ENCODE data around the gene TRIM9.

Gene TRIM9

GRCh38 chr14:51084507-51084906 lies 10.4 kb downstream of the TRIM9 start:
- H3K4me1 ChIP-seq: no peaks in the 10 kb centered on the region
- H3K9ac ChIP-seq: no peak overlapping the region
- no peaks in the 10 kb centered on the region for H3K27me3 ChIP-seq
- no peaks in the 10 kb centered on the region for H3K36me3 ChIP-seq
- no peaks in the 10 kb centered on the region for H4K20me1 ChIP-seq
- H3K4me2 ChIP-seq: no peak overlapping the region
- no peak overlapping the region for H3K27ac ChIP-seq
- no peak overlapping the region for H3K4me3 ChIP-seq
- H3K9me3 ChIP-seq (replicated peaks in 1 of 11): no peaks in the 10 kb centered on the region
- no peak for TF ChIP-seq Cebpa-rat (IDR thresholded peaks at IDR 0.05)

- no peaks in the 10 kb centered on the region for H4K20me1 ChIP-seq
- no peaks in the 10 kb centered on the region for H3K27me3 ChIP-seq
- no peak overlapping the region for H3K9ac ChIP-seq
- no peak overlapping the region for H3K4me2 ChIP-seq
- no peak overlapping the region for H3K27ac ChIP-seq
- no peaks in the 10 kb centered on the region for H3K4me1 ChIP-seq
- no peak for TF ChIP-seq Cebpa-rat (IDR thresholded peaks at IDR 0.05)
- H3K4me3 ChIP-seq: no peak overlapping the region
- H3K36me3 ChIP-seq: no peaks in the 10 kb centered on the region
- H3K9me3 ChIP-seq (replicated peaks in 1 of 11): no peaks in the 10 kb centered on the region
Observed at GRCh38 chr14:51082349-51082748, 12.6 kb downstream of the TRIM9 start.

DNA sequence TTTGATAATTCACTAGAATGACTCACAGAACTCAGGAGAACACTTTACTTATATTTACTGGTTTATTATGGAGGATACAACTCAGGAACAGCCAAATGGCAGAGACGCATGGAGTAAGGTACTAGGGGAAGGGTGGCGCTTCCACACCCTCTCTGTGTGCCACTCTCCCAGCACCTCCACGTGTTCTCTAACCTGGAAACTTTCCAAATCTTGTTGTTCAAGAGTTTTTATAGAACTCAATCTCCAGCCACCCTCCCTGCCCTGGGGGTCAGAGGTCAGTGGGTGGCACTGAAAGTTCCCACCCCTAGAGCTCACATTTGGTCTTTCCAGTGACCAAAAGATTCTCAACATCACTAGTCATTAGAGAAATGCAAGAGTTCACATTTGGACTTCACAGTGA lies 13.2 kb downstream of the TRIM9 start:
- no peaks in the 10 kb centered on the region for H3K27me3 ChIP-seq
- no peak overlapping the region for H3K9ac ChIP-seq
- H3K4me3 ChIP-seq: no peak overlapping the region
- H3K27ac ChIP-seq: no peak overlapping the region
- H3K36me3 ChIP-seq: no peaks in the 10 kb centered on the region
- H3K4me2 ChIP-seq: no peak overlapping the region
- H3K4me1 ChIP-seq: no peaks in the 10 kb centered on the region
- no peak for TF ChIP-seq Cebpa-rat (IDR thresholded peaks at IDR 0.05)
- no peaks in the 10 kb centered on the region for H4K20me1 ChIP-seq
- H3K9me3 ChIP-seq (replicated peaks in 1 of 11): no peaks in the 10 kb centered on the region

DNA sequence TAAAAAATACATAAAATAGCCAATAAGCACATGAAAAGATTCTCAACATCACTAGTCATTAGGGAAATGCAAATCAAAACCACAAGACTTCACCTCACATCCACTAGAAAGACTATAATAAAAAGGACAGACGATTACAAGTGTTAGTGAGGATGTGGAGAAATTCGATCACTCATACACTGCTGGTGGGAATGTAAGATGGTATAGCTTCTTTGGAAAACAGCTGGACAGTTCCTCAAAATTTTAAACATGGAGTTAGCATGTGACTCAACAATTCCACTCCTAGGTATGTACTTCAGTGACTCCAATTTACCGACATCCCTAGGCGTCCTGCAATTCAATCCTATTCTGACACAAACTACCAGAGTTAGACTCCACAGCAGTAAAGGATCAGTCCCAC lies 13.7 kb downstream of the TRIM9 start:
- H3K4me3 ChIP-seq: no peak overlapping the region
- no peaks in the 10 kb centered on the region for H3K9me3 ChIP-seq (replicated peaks in 1 of 11)
- H3K27ac ChIP-seq: no peak overlapping the region
- H3K27me3 ChIP-seq: no peaks in the 10 kb centered on the region
- H3K4me1 ChIP-seq: no peaks in the 10 kb centered on the region
- no peak overlapping the region for H3K4me2 ChIP-seq
- TF ChIP-seq Cebpa-rat (IDR thresholded peaks at IDR 0.05): no peak
- no peaks in the 10 kb centered on the region for H3K36me3 ChIP-seq
- H3K9ac ChIP-seq: no peak overlapping the region
- no peaks in the 10 kb centered on the region for H4K20me1 ChIP-seq

DNA sequence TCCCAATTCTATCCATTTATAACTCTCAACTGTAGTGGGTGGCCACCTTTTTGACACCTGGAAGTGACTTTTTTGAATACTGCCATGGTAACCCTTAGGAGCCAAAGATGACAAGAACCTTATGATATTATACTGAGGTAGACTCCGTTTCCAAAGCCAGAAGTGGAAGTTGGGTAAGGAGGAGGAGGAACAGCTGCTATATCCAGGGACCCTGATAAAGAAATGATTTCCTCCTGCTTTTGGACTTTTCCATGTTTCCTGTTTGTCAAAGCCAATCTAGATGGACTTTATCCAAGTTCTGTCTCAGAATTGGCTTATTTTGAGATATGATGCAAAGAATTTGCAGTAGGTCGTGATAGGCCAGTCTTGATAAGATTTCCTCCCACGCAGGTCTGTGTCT lies 14.3 kb downstream of the TRIM9 start:
- Histone ChIP-seq H3K9ac (no peak overlapping the region), H3K9me3 (replicated peaks in 1 of 11) (no peaks in the 10 kb centered on the region), H3K27me3 (no peaks in the 10 kb centered on the region), H3K27ac (no peak overlapping the region), H3K4me1 (no peaks in the 10 kb centered on the region), H3K4me3 (no peak overlapping the region), H3K4me2 (no peak overlapping the region), H4K20me1 (no peaks in the 10 kb centered on the region), H3K36me3 (no peaks in the 10 kb centered on the region)
- TF ChIP-seq Cebpa-rat (IDR thresholded peaks at IDR 0.05): no peak

- Histone ChIP-seq H3K27ac (no peak overlapping the region), H3K9me3 (replicated peaks in 1 of 11) (no peaks in the 10 kb centered on the region), H3K9ac (no peak overlapping the region), H3K4me2 (no peak overlapping the region), H4K20me1 (no peaks in the 10 kb centered on the region), H3K27me3 (no peaks in the 10 kb centered on the region), H3K36me3 (no peaks in the 10 kb centered on the region), H3K4me1 (no peaks in the 10 kb centered on the region), H3K4me3 (no peak overlapping the region)
- no peak for TF ChIP-seq Cebpa-rat (IDR thresholded peaks at IDR 0.05)
Observed at GRCh38 chr14:51079489-51079888, 15.4 kb downstream of the TRIM9 start.

- H3K4me1 ChIP-seq: no peaks in the 10 kb centered on the region
- no peaks in the 10 kb centered on the region for H3K36me3 ChIP-seq
- H3K4me2 ChIP-seq: no peak overlapping the region
- no peaks in the 10 kb centered on the region for H3K9me3 ChIP-seq (replicated peaks in 1 of 11)
- no peaks in the 10 kb centered on the region for H4K20me1 ChIP-seq
- no peak overlapping the region for H3K4me3 ChIP-seq
- no peak overlapping the region for H3K27ac ChIP-seq
- H3K27me3 ChIP-seq: no peaks in the 10 kb centered on the region
- no peak for TF ChIP-seq Cebpa-rat (IDR thresholded peaks at IDR 0.05)
- H3K9ac ChIP-seq: no peak overlapping the region
Observed at GRCh38 chr14:51079085-51079484, 15.8 kb downstream of the TRIM9 start.

GRCh38 chr14:51074701-51075385 lies 20.1 kb downstream of the TRIM9 start:
- no peak overlapping the region for H3K27ac ChIP-seq
- H3K9me3 ChIP-seq (replicated peaks in 1 of 11): peaks cover 7 to 27% (median 21%) of the 10 kb centered on the region in 11 experiments
- H3K9ac ChIP-seq: no peak overlapping the region
- H3K4me3 ChIP-seq: no peak overlapping the region
- H3K4me1 ChIP-seq: no peaks in the 10 kb centered on the region
- no peak overlapping the region for H3K4me2 ChIP-seq
- TF ChIP-seq Cebpa-rat (IDR thresholded peaks at IDR 0.05): no peak
- H3K27me3 ChIP-seq: no peaks in the 10 kb centered on the region
- H3K36me3 ChIP-seq: no peaks in the 10 kb centered on the region
- H4K20me1 ChIP-seq: no peaks in the 10 kb centered on the region

DNA sequence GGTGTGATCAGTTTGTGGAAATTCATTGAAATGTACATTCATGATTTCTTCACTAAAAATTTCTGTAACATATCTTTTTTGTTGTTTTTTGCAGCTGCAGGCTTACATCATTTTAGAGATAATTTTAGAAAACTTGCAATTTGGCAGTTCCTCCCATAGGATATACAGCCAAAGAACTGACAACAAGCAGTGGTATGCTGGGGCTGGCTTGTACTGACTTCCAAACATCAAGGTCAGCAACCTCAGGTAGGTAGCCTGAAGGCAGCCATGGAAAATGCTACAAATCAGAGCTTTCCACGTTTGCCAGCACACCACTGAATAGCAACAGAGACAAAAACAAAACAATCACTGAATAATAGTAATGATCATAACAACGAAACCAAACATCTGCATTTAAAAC lies 21.2 kb downstream of the TRIM9 start:
- no peaks in the 10 kb centered on the region for H3K36me3 ChIP-seq
- H3K9ac ChIP-seq: no peak overlapping the region
- H3K27me3 ChIP-seq: no peaks in the 10 kb centered on the region
- H4K20me1 ChIP-seq: no peaks in the 10 kb centered on the region
- H3K27ac ChIP-seq: no peak overlapping the region
- peaks cover 7 to 30% (median 26%) of the 10 kb centered on the region in 11 experiments for H3K9me3 ChIP-seq (replicated peaks in 1 of 11)
- TF ChIP-seq Cebpa-rat (IDR thresholded peaks at IDR 0.05): no peak
- H3K4me1 ChIP-seq: no peaks in the 10 kb centered on the region
- no peak overlapping the region for H3K4me2 ChIP-seq
- no peak overlapping the region for H3K4me3 ChIP-seq

DNA sequence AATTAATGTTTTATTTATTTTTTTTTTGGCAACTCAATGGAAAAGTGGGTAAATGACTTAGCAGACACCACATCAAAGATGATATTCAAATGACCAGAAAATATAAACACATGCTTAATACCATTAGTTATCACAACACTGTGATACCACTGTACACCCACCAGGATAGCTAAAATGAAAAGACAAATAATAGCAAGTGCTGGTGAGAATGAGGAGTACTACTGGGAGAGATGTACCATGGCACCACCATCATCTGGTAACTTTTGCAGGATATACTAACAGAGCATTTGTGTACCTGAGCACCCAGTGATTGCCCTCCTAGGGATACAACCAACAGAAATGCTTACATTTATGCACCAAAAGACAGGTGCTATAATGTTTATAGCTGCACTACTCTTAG lies 21.9 kb downstream of the TRIM9 start:
- Histone ChIP-seq H3K27ac (no peak overlapping the region), H3K36me3 (no peaks in the 10 kb centered on the region), H3K4me2 (no peak overlapping the region), H4K20me1 (no peaks in the 10 kb centered on the region), H3K27me3 (no peaks in the 10 kb centered on the region), H3K4me3 (no peak overlapping the region), H3K4me1 (no peaks in the 10 kb centered on the region), H3K9ac (no peak overlapping the region), H3K9me3 (replicated peaks in 1 of 11) (peaks cover 7 to 30% (median 26%) of the 10 kb centered on the region in 11 experiments)
- no peak for TF ChIP-seq Cebpa-rat (IDR thresholded peaks at IDR 0.05)
